Activated CD8-positive, alpha-beta memory T cell treated with anti-CD3 and anti-CD28 coated beads, Interleukin-2, amount 50 U/mL, for 24 hours (primary cell): ENCODE data around the gene CD47.

ENCODE experiments used
- DNase-seq: peaks from one replicate; pipeline ENCODE4 v3.0.0-alpha.2; 2020; ENCODE audit errors: extremely low read depth

The CD47 gene

DNA sequence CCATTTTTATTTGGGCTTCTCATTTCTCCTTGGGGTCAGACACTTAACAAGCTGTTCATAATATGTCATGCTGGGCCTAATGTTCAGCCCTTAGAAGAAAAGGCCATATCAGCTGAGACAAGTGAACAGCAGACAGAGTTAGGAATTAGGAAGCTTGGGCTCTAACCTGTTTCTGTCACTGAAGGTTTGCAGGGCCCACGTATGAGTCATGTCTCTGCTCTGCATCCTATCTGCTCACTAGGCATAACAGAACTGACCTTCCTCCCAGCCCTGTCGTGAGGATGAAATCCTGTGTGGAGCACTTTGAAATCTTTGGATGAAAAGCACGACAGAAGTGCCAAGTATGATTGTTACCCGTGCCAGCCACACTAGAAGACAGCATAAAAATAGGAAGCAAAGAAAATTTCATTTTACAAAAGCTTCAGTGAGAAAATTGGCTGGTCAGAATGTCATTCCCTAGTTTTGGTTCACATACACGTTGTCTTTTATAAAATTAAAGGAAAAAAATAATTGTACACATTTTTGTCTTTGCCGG, 26.5 kb upstream of the CD47 start:
- no peak for DNase-seq

GRCh38 chr3:108114423-108115065, 23.7 kb upstream of the CD47 start:
- no peak for DNase-seq

DNA sequence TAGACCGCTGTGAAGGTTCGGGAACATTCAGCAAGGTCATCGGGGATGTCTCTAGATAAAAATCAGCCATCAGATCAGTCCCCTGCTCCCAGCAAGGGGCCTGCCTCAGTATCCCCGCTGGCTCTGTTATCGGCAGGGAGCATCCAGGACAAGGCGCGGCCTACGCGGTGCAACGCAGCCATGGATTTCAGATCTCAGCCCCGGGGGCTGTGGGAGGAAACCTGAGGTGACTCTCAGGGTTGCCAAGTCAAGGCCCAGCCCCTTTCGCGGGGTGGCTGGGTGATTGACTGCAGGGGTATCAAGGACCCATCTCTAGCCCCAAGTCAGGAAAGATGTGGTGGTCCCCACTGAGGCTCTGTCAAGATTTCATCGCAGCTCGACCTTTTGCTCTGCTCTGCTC, 23.1 kb upstream of the CD47 start:
- no peak for DNase-seq

GRCh38 chr3:108110934-108111333, 20.1 kb upstream of the CD47 start:
- DNase-seq = no peak

GRCh38 chr3:108108416-108108815, 17.6 kb upstream of the CD47 start:
- no peak for DNase-seq

- DNase-seq = no peak
Observed at GRCh38 chr3:108106449-108106848, 15.6 kb upstream of the CD47 start.

GRCh38 chr3:108106031-108106430, 15.2 kb upstream of the CD47 start:
- no peak for DNase-seq

GRCh38 chr3:108103886-108104797, 13.3 kb upstream of the CD47 start:
- DNase-seq = no peak

GRCh38 chr3:108103040-108103751, 12.4 kb upstream of the CD47 start:
- DNase-seq = no peak

DNA sequence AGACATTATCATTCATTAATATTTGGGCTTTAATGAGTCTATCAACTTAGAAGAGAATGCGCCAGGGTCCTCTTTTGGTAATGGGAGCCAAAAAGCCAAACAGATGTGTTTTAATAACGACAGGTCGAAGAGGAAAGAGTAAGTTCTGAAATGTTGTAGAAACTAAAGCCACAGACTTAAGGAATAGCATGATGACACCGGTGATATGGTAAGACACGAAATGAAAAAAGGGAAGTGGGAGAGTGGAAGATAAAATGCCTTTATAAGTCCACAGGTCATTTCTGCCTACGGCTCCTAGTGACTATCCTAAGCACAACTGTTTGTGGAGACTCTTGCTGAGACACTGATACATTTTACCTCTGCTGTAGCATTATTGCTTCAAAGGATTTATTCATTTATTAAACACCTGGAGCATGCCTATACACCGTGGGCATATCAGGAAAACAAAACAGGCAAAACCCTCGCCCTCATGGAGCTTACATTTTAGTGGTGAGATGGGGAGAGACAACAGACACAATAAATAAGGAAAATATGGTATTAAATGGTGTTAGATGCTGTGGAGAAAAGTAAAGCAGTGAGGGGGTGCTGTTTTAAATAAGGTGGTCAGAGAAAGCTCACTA, 11.7 kb upstream of the CD47 start:
- no peak for DNase-seq

GRCh38 chr3:108100906-108101660, 10.3 kb upstream of the CD47 start:
- no peak for DNase-seq

GRCh38 chr3:108099679-108100428, 9.0 kb upstream of the CD47 start:
- DNase-seq = no peak

- DNase-seq = no peak
Observed at GRCh38 chr3:108099244-108099643, 8.4 kb upstream of the CD47 start.

- DNase-seq = no peak
Observed at GRCh38 chr3:108098003-108098370, 7.2 kb upstream of the CD47 start.

- DNase-seq = no peak
Observed at GRCh38 chr3:108097322-108098002, 6.6 kb upstream of the CD47 start.

GRCh38 chr3:108096532-108097321, 5.9 kb upstream of the CD47 start:
- DNase-seq = no peak

- DNase-seq = no peak
Observed at GRCh38 chr3:108093616-108094015, 2.8 kb upstream of the CD47 start.

GRCh38 chr3:108093021-108093420, 2.2 kb upstream of the CD47 start:
- no peak for DNase-seq

DNA sequence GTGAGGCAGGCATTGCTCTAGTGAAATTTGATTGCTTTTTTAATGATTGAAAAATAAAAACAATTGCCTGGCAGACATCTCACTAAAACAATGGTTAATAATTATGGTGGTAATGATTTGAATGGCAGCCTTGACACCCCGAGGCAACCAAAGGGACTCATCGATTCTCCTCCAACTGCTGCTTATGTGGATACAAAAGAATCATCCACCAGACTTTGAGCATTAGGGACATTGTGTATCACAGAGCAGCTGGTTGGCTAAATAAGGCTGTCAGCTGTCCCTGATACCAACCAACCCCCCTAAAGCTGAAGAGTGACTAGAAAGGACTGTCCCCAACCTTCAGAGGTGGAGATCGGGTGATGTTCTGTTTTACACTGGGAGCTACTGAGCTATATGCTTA, 1.7 kb upstream of the CD47 start:
- no peak for DNase-seq
